SK-N-SH (cell line): ENCODE data around the gene CENPS. TPM values are rescaled to one million over a fixed set of nuclear protein-coding genes. Genes with fewer than 3 reads are reported as not detected.

Experiments used
- CTCF ChIA-PET: fragments of 300-600, 350-600 bp; formaldehyde crosslinking; extraction: SDS; loops from one replicate; lab custom pipeline; 2021; lab: Yijun Ruan, JAX
- POLR2A ChIA-PET: fragments of 350-600 bp; sonication (Branson Sonifier 250); formaldehyde crosslinking; extraction: SDS; loops from one replicate; lab custom pipeline; 2020; ENCODE audit warnings: antibody characterized with exemption, inconsistent platforms; lab: Yijun Ruan, JAX
- DNase-seq: peaks from one replicate; pipeline ENCODE4 v3.0.0; 2012
- H2AFZ ChIP-seq: fragments of 200-600 bp; sonication (generic); 2 replicates; pipeline ENCODE4 v1.8.1; 2016; ENCODE audit warnings: antibody characterized with exemption, mild to moderate bottlenecking, low read depth
- H3F3A ChIP-seq: fragments of 200-600 bp; sonication (generic); replicated peaks from 2 replicates; pipeline ENCODE3; 2016; ENCODE audit warnings: antibody characterized with exemption, mild to moderate bottlenecking; ENCODE audit not compliant: insufficient read depth
- H3K27ac ChIP-seq, 2 experiments: fragments of 200-500 bp in 1 of 2; fragments of 200-600 bp in 1 of 2; sonication (Bioruptor generic) in 1 of 2; sonication (generic), shearing (Covaris generic) in 1 of 2; 2 replicates each; pipeline versions ENCODE4 v1.5.1 to v1.6.1; 2014 to 2016; ENCODE audit warnings: low read depth in 2 of 2, inconsistent platforms in 1 of 2, low read length in 1 of 2, mild to moderate bottlenecking in 1 of 2, mixed read lengths in 1 of 2
- H3K27me3 ChIP-seq: fragments of 200-600 bp; sonication (generic), shearing (Covaris generic); 2 replicates; pipeline ENCODE4 v1.6.1; 2016; ENCODE audit warnings: mixed run types; ENCODE audit not compliant: insufficient read depth
- H3K36me3 ChIP-seq, 2 experiments: fragments of 200-500 bp in 1 of 2; fragments of 200-600 bp in 1 of 2; sonication (Bioruptor generic) in 1 of 2; sonication (generic) in 1 of 2; replicated peaks in 1 of 2; 2 replicates each; pipeline versions ENCODE3 to v1.5.1; 2014 to 2016; ENCODE audit warnings: low read length in 1 of 2, mild to moderate bottlenecking in 1 of 2; ENCODE audit not compliant: insufficient read depth in 2 of 2, control insufficient read depth in 1 of 2
- H3K4me1 ChIP-seq, 2 experiments: fragments of 200-500 bp in 1 of 2; fragments of 200-600 bp in 1 of 2; sonication (Bioruptor generic) in 1 of 2; sonication (generic), shearing (Covaris generic) in 1 of 2; 2 replicates each; pipeline versions ENCODE4 v1.5.1 to v1.6.1; 2014 to 2016; ENCODE audit warnings: low read depth in 1 of 2, low read length in 1 of 2, mixed run types in 1 of 2; ENCODE audit not compliant: insufficient read depth in 2 of 2, control insufficient read depth in 1 of 2
- H3K4me2 ChIP-seq: fragments of 200-600 bp; sonication (generic), shearing (Covaris generic); 2 replicates; pipeline ENCODE4 v1.6.1; 2017; ENCODE audit warnings: mixed run types
- H3K4me3 ChIP-seq, 2 experiments: fragments of 200-500 bp in 1 of 2; fragments of 200-600 bp in 1 of 2; sonication (Bioruptor generic) in 1 of 2; sonication (generic), shearing (Covaris generic) in 1 of 2; 2 replicates each; pipeline versions ENCODE4 v1.5.1 to v1.8.1; 2014 to 2016; ENCODE audit warnings: low read depth in 2 of 2, inconsistent platforms in 1 of 2, low read length in 1 of 2, mild to moderate bottlenecking in 1 of 2, mixed read lengths in 1 of 2, moderate library complexity in 1 of 2
- H3K79me2 ChIP-seq: fragments of 200-600 bp; sonication (generic); 2 replicates; pipeline ENCODE4 v1.8.1; 2017; ENCODE audit warnings: mild to moderate bottlenecking; ENCODE audit not compliant: insufficient read depth
- H3K9ac ChIP-seq: fragments of 200-600 bp; sonication (generic); 2 replicates; pipeline ENCODE4 v1.6.1; 2017; ENCODE audit warnings: mixed run types
- H3K9me2 ChIP-seq: fragments of 200-600 bp; sonication (generic); 2 replicates; pipeline ENCODE4 v1.6.1; 2017; ENCODE audit warnings: mixed run types
- H3K9me3 ChIP-seq: fragments of 200-600 bp; sonication (generic); 2 replicates; pipeline ENCODE4 v1.6.1; 2017; ENCODE audit warnings: mixed run types, mild to moderate bottlenecking, moderate library complexity
- H4K20me1 ChIP-seq: fragments of 200-600 bp; sonication (generic); 2 replicates; pipeline ENCODE4 v1.6.1; 2017; ENCODE audit warnings: mild to moderate bottlenecking, mixed run types; ENCODE audit not compliant: insufficient read depth
- CHD2 ChIP-seq: fragments of 150-350 bp; IDR thresholded peaks from 2 replicates; pipeline ENCODE4 v1.6.1; 2018; ENCODE audit warnings: low read length; ENCODE audit not compliant: partially characterized antibody
- EP300 ChIP-seq, 2 experiments: IDR thresholded peaks; 2 replicates each; pipeline versions ENCODE4 v1.4.0 to v1.6.1; 2012; ENCODE audit warnings: borderline replicate concordance in 1 of 2, low read depth in 1 of 2, low read length in 1 of 2
- FOSL2 ChIP-seq: IDR thresholded peaks from 2 replicates; pipeline ENCODE4 v1.4.0; 2012; ENCODE audit warnings: low read depth, mild to moderate bottlenecking, moderate library complexity, borderline replicate concordance
- FOXJ3 ChIP-seq: sonication (generic); formaldehyde crosslinking; IDR thresholded peaks from 2 replicates; pipeline ENCODE4 v1.5.1; 2020; ENCODE audit warnings: mild to moderate bottlenecking, missing genetic modification reagents
- GABPA ChIP-seq: IDR thresholded peaks from 2 replicates; pipeline ENCODE4 v1.4.0; 2012; ENCODE audit warnings: low read depth, mild to moderate bottlenecking
- GATA2 ChIP-seq: sonication (generic); formaldehyde crosslinking; IDR thresholded peaks from 2 replicates; pipeline ENCODE4 v1.5.0; 2020; ENCODE audit warnings: mild to moderate bottlenecking, missing genetic modification reagents
- NFIC ChIP-seq: IDR thresholded peaks from 2 replicates; pipeline ENCODE4 v1.4.0; 2012; ENCODE audit warnings: borderline replicate concordance
- NRF1 ChIP-seq: IDR thresholded peaks from 2 replicates; pipeline ENCODE4 v1.6.1; 2012; ENCODE audit warnings: low read depth, mild to moderate bottlenecking, low read length
- POLR2AphosphoS5 ChIP-seq: IDR thresholded peaks from 2 replicates; pipeline ENCODE4 v1.6.1; 2012; ENCODE audit warnings: low read depth, low read length
- RFX5 ChIP-seq: IDR thresholded peaks from 2 replicates; pipeline ENCODE4 v1.6.1; 2012; ENCODE audit warnings: mild to moderate bottlenecking, improper control_type of control experiment, low read length
- SIN3A ChIP-seq: IDR thresholded peaks from 2 replicates; pipeline ENCODE4 v1.6.1; 2012; ENCODE audit warnings: low read depth, mild to moderate bottlenecking, low read length, moderate library complexity, borderline replicate concordance
- TAF1 ChIP-seq: IDR thresholded peaks from 2 replicates; pipeline ENCODE4 v1.6.1; 2012; ENCODE audit warnings: low read depth, mild to moderate bottlenecking, low read length, moderate library complexity, borderline replicate concordance
- WGBS: methylation state at CpG from one replicate; pipeline ENCODE4 v1.1.6; 2017; ENCODE audit warnings: low lambda C conversion rate; 5-methylcytosine and 5-hydroxymethylcytosine counted together
- polyA plus RNA-seq, 3 experiments: library from polyadenylated mRNA; depleted of rRNA; stranded (reverse); fragments of >200 nt; gene quantifications; 2 replicates each; pipeline ENCODE4 v1.2.3, GENCODE V29; 2012
- TF ChIP-seq, protein P1 (sequence below): IDR thresholded peaks from 2 replicates; pipeline ENCODE4 v1.4.0; 2012; ENCODE audit warnings: low read depth, borderline replicate concordance
- TF ChIP-seq, protein P2 (sequence below): IDR thresholded peaks from 2 replicates; pipeline ENCODE4 v1.4.0; 2012; ENCODE audit warnings: low read depth, borderline replicate concordance
- TF ChIP-seq, protein P3 (sequence below): IDR thresholded peaks from 2 replicates; pipeline ENCODE4 v1.4.0; 2012; ENCODE audit warnings: low read depth

The CENPS gene
- polyA plus RNA-seq, 1 of the 3 experiments (the other 2 are of a cell fraction) = 20.0 TPM

DNA sequence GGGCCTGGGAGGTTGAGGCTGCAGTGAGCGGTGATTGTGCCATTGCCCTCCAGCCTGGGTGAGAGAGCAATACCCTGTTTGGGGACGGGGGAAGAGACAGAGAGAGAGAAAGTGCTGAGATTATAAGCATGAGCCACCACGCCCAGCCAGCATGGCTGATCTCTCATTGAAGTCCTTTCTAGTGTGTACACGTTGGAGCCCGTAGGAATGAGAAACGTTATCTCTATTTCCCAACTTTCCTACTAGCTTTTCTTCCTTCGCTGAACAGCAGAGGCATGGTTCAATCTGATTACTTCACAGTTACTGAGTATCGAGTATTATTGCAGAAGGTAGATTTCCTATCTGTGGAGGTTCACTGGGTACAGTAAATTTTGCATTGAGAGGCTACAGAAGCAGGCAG lies 49.1 kb downstream of the CENPS start:
- TF ChIP-seq FOXJ3 (CRISPR knock-in tag) (no peak), EP300 (IDR thresholded peaks at IDR 0.05; ENCODE audit: borderline replicate concordance in 1 of 2, low read depth in 1 of 2, low read length in 1 of 2) (no peak), FOSL2 (no peak), POLR2AphosphoS5 (no peak), NRF1 (no peak), CHD2 (no peak), SIN3A (no peak)
- TF ChIP-seq, protein P1, sequence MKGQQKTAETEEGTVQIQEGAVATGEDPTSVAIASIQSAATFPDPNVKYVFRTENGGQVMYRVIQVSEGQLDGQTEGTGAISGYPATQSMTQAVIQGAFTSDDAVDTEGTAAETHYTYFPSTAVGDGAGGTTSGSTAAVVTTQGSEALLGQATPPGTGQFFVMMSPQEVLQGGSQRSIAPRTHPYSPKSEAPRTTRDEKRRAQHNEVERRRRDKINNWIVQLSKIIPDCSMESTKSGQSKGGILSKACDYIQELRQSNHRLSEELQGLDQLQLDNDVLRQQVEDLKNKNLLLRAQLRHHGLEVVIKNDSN = no peak
- peaks cover 0 to 5% of the 10 kb centered on the region in 2 experiments for H3K36me3 ChIP-seq
- H3K4me1 ChIP-seq = peaks cover 0 to 6% of the 10 kb centered on the region in 2 experiments; a peak in 1 of 4 replicates
- H3K27me3 ChIP-seq = no peaks in the 10 kb centered on the region
- H2AFZ ChIP-seq = no peak overlapping the region
- no peak for DNase-seq
- ChIA-PET POLR2A (no interaction called here), CTCF (interaction anchor here (0.7 to 1.6 kb wide), 3 partner anchors 15 to 28 kb away, joined by 3 to 4 read pairs (median 4); no protein-coding TSS in a partner anchor)
- no peaks in the 10 kb centered on the region for H4K20me1 ChIP-seq
- no peak overlapping the region for H3K9ac ChIP-seq
- H3K79me2 ChIP-seq = peaks cover 93% of the 10 kb centered on the region
- 85% methylated on average over 8 of the region's 8 CpGs for WGBS
- no peak overlapping the region for H3K4me3 ChIP-seq
- no peaks in the 10 kb centered on the region for H3K9me2 ChIP-seq
- H3K9me3 ChIP-seq = no peaks in the 10 kb centered on the region
- H3F3A ChIP-seq = no peaks in the 10 kb centered on the region
- no peak overlapping the region for H3K4me2 ChIP-seq
- no peak overlapping the region for H3K27ac ChIP-seq

DNA sequence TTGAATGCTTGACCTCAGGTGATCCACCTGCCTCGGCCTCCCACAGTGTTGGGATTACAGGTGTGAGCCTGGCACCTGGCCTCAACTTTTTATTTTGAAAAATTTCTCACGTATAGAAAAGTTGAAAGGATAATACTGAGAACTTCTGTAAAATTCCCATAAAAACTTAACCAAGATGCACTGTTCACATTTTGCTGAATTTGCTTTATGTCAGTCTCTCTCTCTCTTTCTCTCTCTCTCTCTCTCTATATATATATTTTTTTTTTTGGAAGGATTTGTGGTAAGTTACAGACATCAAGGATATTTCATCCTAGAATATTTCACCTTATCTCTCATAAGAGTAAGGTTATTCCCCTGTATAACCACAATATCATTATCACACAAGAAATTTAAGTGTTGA lies 50.4 kb downstream of the CENPS start:
- Histone ChIP-seq H3K4me1 (peaks cover 0 to 4% of the 10 kb centered on the region in 2 experiments; a peak in 1 of 4 replicates), H3K79me2 (peaks cover 100% of the 10 kb centered on the region), H3K27ac (no peak overlapping the region), H3K9me2 (no peaks in the 10 kb centered on the region), H3K27me3 (no peaks in the 10 kb centered on the region), H2AFZ (no peak overlapping the region), H3K9ac (no peak overlapping the region), H3K4me2 (no peak overlapping the region), H3K36me3 (peaks cover 0 to 5% of the 10 kb centered on the region in 2 experiments), H3K4me3 (no peak overlapping the region), H4K20me1 (no peaks in the 10 kb centered on the region), H3F3A (no peaks in the 10 kb centered on the region), H3K9me3 (no peaks in the 10 kb centered on the region)
- ChIA-PET CTCF (interaction anchor here (1.4 kb wide), 1 partner anchor 14 kb away, joined by 6 read pairs; no protein-coding TSS in a partner anchor), POLR2A (no interaction called here)
- TF ChIP-seq, protein P2, sequence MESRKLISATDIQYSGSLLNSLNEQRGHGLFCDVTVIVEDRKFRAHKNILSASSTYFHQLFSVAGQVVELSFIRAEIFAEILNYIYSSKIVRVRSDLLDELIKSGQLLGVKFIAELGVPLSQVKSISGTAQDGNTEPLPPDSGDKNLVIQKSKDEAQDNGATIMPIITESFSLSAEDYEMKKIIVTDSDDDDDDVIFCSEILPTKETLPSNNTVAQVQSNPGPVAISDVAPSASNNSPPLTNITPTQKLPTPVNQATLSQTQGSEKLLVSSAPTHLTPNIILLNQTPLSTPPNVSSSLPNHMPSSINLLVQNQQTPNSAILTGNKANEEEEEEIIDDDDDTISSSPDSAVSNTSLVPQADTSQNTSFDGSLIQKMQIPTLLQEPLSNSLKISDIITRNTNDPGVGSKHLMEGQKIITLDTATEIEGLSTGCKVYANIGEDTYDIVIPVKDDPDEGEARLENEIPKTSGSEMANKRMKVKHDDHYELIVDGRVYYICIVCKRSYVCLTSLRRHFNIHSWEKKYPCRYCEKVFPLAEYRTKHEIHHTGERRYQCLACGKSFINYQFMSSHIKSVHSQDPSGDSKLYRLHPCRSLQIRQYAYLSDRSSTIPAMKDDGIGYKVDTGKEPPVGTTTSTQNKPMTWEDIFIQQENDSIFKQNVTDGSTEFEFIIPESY = no peak
- TF ChIP-seq RFX5 (no peak), TAF1 (no peak), FOXJ3 (CRISPR knock-in tag) (no peak), GATA2 (CRISPR knock-in tag) (no peak), NFIC (no peak), GABPA (no peak), NRF1 (no peak), EP300 (IDR thresholded peaks at IDR 0.05; ENCODE audit: borderline replicate concordance in 1 of 2, low read depth in 1 of 2, low read length in 1 of 2) (no peak)
- TF ChIP-seq, protein P1 = no peak
- TF ChIP-seq, protein P3, sequence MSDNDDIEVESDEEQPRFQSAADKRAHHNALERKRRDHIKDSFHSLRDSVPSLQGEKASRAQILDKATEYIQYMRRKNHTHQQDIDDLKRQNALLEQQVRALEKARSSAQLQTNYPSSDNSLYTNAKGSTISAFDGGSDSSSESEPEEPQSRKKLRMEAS = no peak
- 92% methylated on average over 2 of the region's 2 CpGs for WGBS
- no peak for DNase-seq
